Stimulated activated naive B cell treated with anti-CD40 and anti-IgM and Interleukin-4, amounts not matched to agents 10 μg/mL and 1 μg/mL and 100 μg/mL, for 72 hours (primary cell): Measurements from ENCODE around the gene RAF1.
"Not testable (repeated sequence)": the region's sequence is repeated elsewhere in the genome, so short reads cannot be mapped to it uniquely, and the experiment has no call there.

Experiments
- ATAC-seq, 2 donors: fragments of 150-1000 bp; cut with Tn5 transposase; replicated peaks; 2 replicates each; pipeline ENCODE4 v1.10.0; 2021; ENCODE audit warnings: moderate library complexity in 1 of 2
- DNase-seq: peaks from one replicate; pipeline ENCODE4 v3.0.0; 2021
- H3K27ac Mint-ChIP-seq: one replicate; pipeline ENCODE4 v1.8.0; 2022; ENCODE audit warnings: mild to moderate bottlenecking, mixed read lengths
- H3K27me3 Mint-ChIP-seq, 2 donors: one replicate each; pipeline ENCODE4 v1.8.0; 2022; ENCODE audit warnings: mixed read lengths in 2 of 2
- H3K36me3 Mint-ChIP-seq, 2 donors: one replicate each; pipeline ENCODE4 v1.8.0; 2022; ENCODE audit warnings: mixed read lengths in 2 of 2, mild to moderate bottlenecking in 1 of 2
- H3K4me1 Mint-ChIP-seq, 2 donors: one replicate each; pipeline ENCODE4 v1.8.0; 2022; ENCODE audit warnings: mixed read lengths in 2 of 2, mild to moderate bottlenecking in 1 of 2
- H3K4me3 Mint-ChIP-seq, 2 donors: one replicate each; pipeline ENCODE4 v1.8.0; 2022; ENCODE audit warnings: mild to moderate bottlenecking in 2 of 2, mixed read lengths in 2 of 2, moderate library complexity in 1 of 2
- H3K9me3 Mint-ChIP-seq, 2 donors: one replicate each; pipeline ENCODE4 v1.8.0; 2022; ENCODE audit warnings: mixed read lengths in 2 of 2, mild to moderate bottlenecking in 1 of 2

Gene RAF1

DNA sequence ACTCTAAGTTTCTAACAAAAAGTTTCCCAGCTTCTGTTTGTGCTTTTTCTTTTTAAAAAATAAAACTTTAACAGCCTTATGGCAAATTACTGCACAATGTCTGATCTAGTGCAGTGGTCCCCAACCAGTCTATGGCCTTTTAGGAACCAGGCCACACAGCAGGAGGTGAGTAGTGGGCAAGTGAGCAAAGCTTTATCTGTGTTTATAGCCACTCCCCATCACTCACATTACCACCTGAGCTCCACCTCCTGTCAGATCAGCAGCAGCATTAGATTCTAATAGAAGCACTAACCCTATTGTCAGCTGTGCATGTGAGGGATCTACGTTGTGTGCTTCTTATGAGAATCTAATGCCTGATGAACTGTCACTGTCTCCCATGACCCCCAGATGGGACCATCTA, 101.5 kb downstream of the RAF1 start:
- Mint-ChIP-seq H3K4me1 (peaks cover 30 to 47% of the 10 kb centered on the region in 2 donors), H3K27ac (peak overlapping the region; percentile 81), H3K27me3 (no peaks in the 10 kb centered on the region), H3K9me3 (peaks cover 4 to 5% of the 10 kb centered on the region in 2 donors), H3K4me3 (no peak overlapping the region), H3K36me3 (peaks cover 20 to 26% of the 10 kb centered on the region in 2 donors)
- ATAC-seq = no peak
- no peak for DNase-seq

DNA sequence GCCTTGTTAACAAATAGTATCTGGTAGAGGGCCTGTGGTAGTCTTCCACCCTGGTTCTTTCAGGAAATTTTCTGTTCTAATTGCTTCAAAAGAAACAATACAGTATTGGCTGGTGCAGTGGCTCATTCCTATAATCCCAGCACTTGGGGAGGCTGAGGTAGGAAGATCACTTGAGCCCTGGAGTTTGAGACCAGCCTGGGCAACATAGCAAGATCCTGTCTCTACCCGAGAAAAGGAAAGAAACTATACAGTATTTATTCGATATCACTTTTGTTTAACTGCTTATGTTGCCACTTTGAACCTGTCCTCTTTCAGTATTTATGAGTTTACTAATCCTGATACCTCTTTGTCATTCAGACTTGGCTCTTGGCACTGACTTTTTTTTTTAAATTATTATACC, 102.5 kb downstream of the RAF1 start:
- Mint-ChIP-seq H3K36me3 (peaks cover 13 to 17% of the 10 kb centered on the region in 2 donors), H3K27ac (no peak overlapping the region), H3K9me3 (peaks cover 0 to 4% of the 10 kb centered on the region in 2 donors), H3K4me3 (no peak overlapping the region), H3K27me3 (no peaks in the 10 kb centered on the region), H3K4me1 (peaks cover 32 to 50% of the 10 kb centered on the region in 2 donors)
- ATAC-seq (no peak), DNase-seq (no peak)

DNA sequence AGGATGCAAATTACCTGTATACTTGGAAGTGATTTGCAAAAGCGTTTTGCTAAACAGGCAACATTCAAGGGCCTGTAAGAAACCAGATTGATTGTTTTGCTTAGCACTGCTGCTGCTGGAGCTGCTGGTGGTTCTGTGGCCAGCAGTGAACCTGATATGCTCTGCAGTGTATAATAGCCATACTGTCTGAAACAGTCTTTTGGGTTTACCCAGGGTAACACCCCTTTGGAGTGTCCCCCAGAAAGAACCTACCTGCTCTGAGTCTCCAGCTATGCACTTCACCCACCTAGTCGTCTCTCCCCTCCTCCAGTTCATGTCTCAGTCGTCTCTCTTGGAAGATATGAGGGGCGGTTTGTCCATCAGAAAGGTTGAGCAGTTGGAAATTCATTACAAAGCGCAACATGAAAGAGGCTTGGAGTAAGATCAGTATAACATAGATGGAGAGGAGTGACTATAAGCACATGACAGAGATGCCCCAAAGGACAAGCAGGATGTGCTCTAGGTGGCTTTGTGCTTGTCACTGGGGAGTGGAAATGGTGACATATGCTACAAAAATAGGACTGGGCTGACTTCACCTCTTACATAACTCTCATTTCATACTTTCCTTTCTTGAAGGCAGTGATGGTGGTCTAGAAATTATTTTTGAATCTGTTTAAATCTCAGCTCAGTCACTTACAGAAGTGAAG, 103.3 kb downstream of the RAF1 start:
- DNase-seq (no peak), ATAC-seq (peak; percentile 22 to 28)
- Mint-ChIP-seq H3K36me3 (peaks cover 8 to 12% of the 10 kb centered on the region in 2 donors), H3K9me3 (no peaks in the 10 kb centered on the region), H3K4me3 (peak overlapping the region; percentile 18 to 40), H3K27me3 (no peaks in the 10 kb centered on the region), H3K27ac (peak overlapping the region; percentile 39), H3K4me1 (peaks cover 33 to 57% of the 10 kb centered on the region in 2 donors)

DNA sequence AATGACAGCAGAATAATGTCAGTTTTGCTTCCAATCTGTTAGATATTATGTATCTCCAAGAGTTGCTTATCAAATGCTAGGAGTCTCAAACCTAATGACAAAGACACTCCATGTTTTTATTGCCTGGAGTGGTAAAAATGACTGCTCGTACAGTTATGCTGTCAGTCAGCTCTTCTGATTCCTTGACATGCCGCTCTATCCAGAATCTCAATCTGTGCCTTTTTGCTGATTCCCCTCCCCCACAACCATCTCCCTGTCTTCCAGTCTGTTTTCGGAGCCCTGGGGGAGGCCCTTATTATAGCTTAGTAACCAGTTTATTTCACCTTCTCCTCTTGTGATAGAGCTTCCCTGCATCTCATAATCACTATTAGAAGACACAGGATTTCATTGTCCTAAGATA, 104.4 kb downstream of the RAF1 start:
- peaks cover 2% of the 10 kb centered on the region in 2 donors for H3K36me3 Mint-ChIP-seq
- H3K27ac Mint-ChIP-seq = no peak overlapping the region
- H3K27me3 Mint-ChIP-seq = peaks cover 6 to 8% of the 10 kb centered on the region in 2 donors
- peaks cover 30 to 59% of the 10 kb centered on the region in 2 donors for H3K4me1 Mint-ChIP-seq
- DNase-seq (no peak), ATAC-seq (no peak)
- H3K4me3 Mint-ChIP-seq = no peak overlapping the region
- H3K9me3 Mint-ChIP-seq = no peaks in the 10 kb centered on the region

DNA sequence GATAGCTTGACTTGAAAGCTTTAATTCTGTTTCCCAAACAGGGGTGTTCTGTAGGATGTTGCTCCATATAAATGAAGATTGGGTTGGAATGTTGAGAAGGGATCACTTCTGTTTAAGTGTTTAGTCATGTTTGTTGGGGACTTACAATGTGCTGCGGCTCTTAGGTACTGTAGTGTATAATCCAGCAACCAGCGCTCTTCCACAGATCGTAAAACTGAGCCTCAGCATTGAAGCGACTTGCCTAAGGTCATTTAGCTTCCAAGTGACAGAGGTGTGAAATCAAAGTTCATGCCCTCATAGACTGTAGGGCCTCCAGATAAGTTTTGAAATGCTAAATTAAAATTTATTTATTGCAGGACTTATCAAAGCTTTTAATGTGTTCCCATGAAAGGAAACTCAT, 105.2 kb downstream of the RAF1 start:
- DNase-seq = no peak
- H3K27ac Mint-ChIP-seq = no peak overlapping the region
- peaks cover 8 to 11% of the 10 kb centered on the region in 2 donors for H3K27me3 Mint-ChIP-seq
- peak overlapping the region; percentile 86 to 91 for H3K4me3 Mint-ChIP-seq
- H3K9me3 Mint-ChIP-seq = no peaks in the 10 kb centered on the region
- no peak for ATAC-seq
- peaks cover 30 to 59% of the 10 kb centered on the region in 2 donors for H3K4me1 Mint-ChIP-seq
- H3K36me3 Mint-ChIP-seq = no peaks in the 10 kb centered on the region

DNA sequence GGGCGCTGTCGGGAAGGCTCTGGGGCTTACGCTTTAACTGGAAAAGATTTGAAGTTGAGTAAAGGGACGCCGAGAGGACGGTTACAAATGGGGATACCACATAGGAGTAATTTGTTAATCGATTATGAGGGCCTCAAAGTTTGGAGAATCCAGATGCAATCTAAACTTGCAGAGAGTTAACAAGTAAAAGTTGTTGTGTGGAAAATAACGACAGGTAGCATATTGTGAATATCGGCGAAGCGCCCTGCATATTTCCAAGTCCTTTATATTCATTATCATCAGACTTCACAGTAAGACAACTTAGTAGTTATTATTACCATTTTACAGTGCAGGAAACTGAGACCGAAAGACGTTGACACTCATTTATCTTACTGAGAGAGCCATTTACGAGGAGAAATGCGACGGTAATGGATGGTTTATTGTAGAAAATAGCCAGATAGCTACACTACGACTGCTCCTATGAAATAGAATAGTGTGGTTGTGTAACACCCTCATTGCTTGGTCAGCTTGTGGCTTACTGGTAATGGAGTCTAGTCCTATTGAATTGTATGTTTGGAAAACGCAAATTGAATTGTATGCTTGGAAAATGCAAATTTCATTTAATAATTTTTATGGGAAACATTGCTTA, 106.3 kb downstream of the RAF1 start:
- no peak for ATAC-seq
- Mint-ChIP-seq H3K27me3 (peaks cover 12 to 14% of the 10 kb centered on the region in 2 donors), H3K36me3 (no peaks in the 10 kb centered on the region), H3K9me3 (no peaks in the 10 kb centered on the region), H3K27ac (peak overlapping the region; percentile 93), H3K4me1 (peaks cover 31 to 58% of the 10 kb centered on the region in 2 donors), H3K4me3 (peak overlapping the region; percentile 86 to 91)
- no peak for DNase-seq

DNA sequence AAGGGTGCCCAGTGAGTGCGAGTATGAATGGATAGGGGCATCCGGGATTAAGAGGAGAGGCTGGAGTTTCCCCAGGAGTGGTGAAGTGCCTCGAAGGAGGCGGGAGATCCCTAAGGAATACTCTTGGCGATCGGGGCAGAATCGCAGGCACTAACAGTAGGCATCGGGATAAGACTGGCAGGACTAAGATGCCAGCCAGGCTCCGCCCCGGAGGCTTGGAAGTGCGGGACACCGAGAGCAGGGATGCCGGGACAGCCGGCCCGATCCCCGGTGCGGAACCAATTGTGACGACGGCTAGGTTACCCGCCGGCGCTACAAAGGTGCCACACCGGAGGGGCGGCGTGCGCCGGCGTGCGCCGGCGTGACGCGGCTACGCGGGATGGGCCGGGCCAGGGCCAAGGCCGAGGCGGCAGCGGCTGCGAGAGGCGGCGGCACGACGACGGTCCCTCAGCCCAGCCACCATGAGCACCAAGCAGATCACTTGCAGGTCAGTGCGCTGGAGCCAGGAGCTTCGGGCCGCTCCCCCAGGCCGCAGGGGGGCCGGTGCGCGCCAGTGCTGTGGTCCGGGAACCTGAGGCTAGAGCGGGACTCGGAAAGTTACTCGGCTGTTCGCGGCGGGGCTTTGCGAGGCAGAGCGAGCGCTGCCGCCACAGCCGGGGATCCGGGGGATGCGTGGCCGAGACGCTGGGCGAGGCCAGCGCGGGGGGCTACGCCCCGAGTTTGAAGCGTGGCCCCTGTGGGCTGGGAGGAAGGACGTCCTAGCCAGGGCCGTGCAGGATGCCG, 107.0 kb downstream of the RAF1 start, which contains the start of gene MKRN2:
Gene MKRN2, plus strand, starts transcription at position 398 of the 783 bp plus-strand sequence. Its CDS starts 64 bp downstream, at position 462.
- no peaks in the 10 kb centered on the region for H3K9me3 Mint-ChIP-seq
- H3K36me3 Mint-ChIP-seq = no peaks in the 10 kb centered on the region

DNA sequence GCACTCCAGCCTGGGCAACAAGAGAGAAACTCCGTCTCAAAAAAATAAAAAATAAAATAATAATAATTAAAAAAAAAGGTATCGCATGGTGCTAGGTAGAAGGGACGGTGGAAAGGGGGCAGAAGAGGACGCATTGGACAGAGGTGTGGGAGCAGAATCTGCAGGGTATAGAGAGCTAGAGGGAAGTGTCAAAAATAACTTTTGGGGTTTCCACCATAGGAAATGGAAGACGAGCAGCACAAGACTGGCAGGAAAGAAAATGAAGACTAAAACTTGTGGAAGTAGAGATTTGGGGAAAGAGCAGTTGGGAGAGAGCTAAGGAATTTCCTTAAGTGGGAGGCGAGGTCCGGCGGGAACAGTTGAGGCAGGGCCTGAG, 107.6 kb downstream of the RAF1 start:
- H3K27me3 Mint-ChIP-seq = peaks cover 12 to 14% of the 10 kb centered on the region in 2 donors
- peak overlapping the region; percentile 86 to 91 for H3K4me3 Mint-ChIP-seq
- peaks cover 25 to 45% of the 10 kb centered on the region in 2 donors for H3K4me1 Mint-ChIP-seq
- ATAC-seq = peak; percentile 21 to 22
- H3K27ac Mint-ChIP-seq = peak overlapping the region; percentile 72
- DNase-seq = no peak
- H3K36me3 Mint-ChIP-seq = no peaks in the 10 kb centered on the region
- H3K9me3 Mint-ChIP-seq = no peaks in the 10 kb centered on the region

More for the DNA sequence above, 107.0 kb downstream of the RAF1 start, which contains the start of gene MKRN2:
- DNase-seq (peak; percentile 83), ATAC-seq (peak; percentile 96)
- peaks cover 28 to 51% of the 10 kb centered on the region in 2 donors for H3K4me1 Mint-ChIP-seq
- H3K27me3 Mint-ChIP-seq = peaks cover 12 to 14% of the 10 kb centered on the region in 2 donors
- H3K4me3 Mint-ChIP-seq = peak within 1 kb of the TSS; percentile 86 to 91
- peak within 1 kb of the TSS; percentile 93 for H3K27ac Mint-ChIP-seq

DNA sequence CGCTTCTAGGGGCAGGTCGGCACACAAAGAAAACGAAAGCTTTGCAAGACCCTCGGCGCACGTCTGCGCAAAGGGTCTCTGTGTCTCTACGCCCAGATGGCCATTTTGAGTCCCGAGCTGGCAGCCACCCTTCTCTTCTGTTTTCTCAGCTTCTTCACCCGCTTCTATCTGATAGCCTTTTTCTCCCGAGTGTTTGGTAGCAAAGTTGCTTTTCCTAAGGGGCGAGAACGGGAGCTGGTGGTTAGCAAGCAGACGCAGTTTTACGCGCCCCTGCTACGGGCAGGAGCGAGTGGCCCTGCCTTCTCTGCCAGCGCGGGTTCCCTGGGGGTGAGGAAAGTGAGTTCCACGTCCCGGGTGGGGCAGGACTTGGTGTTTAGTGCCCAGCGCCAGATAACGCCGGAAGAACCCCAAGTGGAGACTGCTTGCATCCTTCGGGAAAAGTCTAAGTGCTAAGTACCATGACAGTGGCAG, 110.0 kb downstream of the RAF1 start:
- Mint-ChIP-seq H3K9me3 (no peaks in the 10 kb centered on the region), H3K4me1 (peaks cover 14 to 23% of the 10 kb centered on the region in 2 donors), H3K27me3 (peaks cover 16 to 24% of the 10 kb centered on the region in 2 donors), H3K36me3 (no peaks in the 10 kb centered on the region), H3K4me3 (peak overlapping the region; percentile 88 to 89), H3K27ac (no peak overlapping the region)
- DNase-seq (no peak), ATAC-seq (no peak)

DNA sequence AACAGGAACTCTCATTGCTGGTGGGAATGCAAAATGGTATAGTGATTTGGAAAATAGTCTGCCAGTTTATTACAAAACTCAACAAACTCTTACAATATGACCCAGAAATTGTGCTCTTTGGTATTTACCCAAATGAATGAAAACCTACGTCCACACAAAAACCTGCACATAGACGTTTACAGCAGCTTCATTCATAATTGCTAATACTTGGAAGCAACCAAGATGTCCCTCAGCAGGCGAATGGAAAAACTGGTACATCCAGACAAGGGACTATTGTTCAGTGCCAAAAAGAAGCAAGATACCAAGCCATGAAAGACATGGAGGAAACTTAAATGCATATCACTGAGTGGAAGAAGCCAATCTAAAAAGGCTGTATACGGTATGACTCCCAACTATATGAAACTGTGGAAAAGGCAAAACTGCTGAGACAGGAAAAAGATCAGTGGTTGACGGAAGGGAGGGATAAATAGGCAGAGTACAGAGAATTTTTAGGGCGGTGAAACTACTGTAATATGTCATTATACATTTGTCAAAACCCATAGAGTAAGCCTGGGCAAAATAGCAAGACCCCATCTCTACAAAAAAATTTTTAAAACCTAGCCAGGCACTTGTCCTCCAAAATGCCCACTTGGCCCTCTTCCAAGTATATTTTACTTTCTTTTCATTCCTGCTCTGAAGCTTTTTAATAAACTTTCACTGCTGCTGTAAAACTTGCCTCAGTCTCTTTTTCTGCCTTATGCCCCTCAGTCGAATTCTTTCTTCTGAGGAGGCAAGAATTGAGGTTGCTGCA, 113.8 kb downstream of the RAF1 start:
- Mint-ChIP-seq H3K4me3 (no peak overlapping the region), H3K9me3 (no peaks in the 10 kb centered on the region), H3K4me1 (peaks cover 0 to 2% of the 10 kb centered on the region in 2 donors), H3K27ac (no peak overlapping the region), H3K36me3 (no peaks in the 10 kb centered on the region), H3K27me3 (peaks cover 13 to 24% of the 10 kb centered on the region in 2 donors)
- ATAC-seq = no peak
- no peak for DNase-seq

DNA sequence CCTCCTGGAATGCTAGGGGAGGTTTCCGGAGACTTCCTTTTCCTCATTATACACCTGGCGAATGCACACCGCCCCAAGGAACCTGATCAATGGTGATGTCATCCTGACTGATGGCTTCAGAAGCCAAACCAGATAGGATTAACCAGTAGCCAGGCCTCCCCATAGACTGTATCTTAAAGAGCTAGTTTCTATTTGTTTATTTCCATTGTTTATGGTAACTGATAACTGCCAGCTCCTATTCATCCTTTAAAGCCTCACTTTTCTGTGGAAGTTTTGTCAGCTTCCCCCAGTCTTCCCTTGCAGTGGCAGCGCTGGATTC, 118.5 kb downstream of the RAF1 start, which contains the start of gene MKRN2OS:
Gene MKRN2OS, minus strand, starts transcription at position 27 of the 319 bp plus-strand sequence. CDS start 35 bp downstream, outside the sequence.
- no peaks in the 10 kb centered on the region for H3K4me1 Mint-ChIP-seq
- ATAC-seq = no peak
- DNase-seq = no peak
- no peaks in the 10 kb centered on the region for H3K9me3 Mint-ChIP-seq
- no peak within 1 kb of the TSS for H3K27ac Mint-ChIP-seq
- H3K4me3 Mint-ChIP-seq = no peak within 1 kb of the TSS
- peaks cover 4 to 6% of the 10 kb centered on the region in 2 donors for H3K27me3 Mint-ChIP-seq
- peaks cover 2 to 8% of the 10 kb centered on the region in 2 donors for H3K36me3 Mint-ChIP-seq

DNA sequence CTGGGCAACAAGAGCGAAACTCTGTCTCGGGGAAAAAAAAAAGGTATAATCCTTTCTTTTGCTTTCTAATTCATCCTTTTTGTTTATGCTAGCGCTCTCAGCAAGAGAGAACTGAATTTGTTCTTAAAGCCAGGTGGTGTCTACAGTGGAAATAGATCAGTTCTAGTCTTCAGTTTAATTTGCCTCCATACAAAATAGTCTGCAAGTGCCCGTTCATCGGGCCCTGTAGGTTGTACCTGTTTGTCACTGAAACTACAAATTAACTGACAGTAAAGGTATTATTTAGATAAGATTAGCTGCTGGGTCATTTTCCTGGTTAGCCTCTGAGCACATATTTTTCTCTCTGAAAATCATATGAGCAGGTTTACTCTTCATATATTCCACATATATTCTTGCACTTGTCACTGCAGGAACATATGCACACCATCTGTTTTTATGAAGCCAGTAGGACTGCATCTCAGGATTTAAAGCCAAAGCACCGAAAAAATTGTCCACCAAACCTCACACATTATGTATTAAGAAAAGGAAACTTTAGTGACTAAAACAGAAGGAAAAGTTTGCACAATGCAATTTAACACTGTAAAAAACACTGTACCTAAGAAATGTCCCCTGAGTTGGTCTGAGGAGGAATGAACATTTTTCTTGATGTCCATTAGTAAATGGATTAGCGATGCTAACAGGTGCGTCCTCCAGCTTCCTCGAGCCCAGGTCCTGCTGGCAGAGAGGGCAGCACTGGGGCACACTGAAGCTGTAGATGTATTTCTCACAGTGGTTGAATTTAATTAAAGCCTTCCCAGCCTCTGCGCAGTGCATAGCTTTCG, 119.1 kb downstream of the RAF1 start:
- Mint-ChIP-seq H3K4me3 (no peak overlapping the region), H3K27ac (no peak overlapping the region), H3K4me1 (no peaks in the 10 kb centered on the region), H3K36me3 (peaks cover 5 to 11% of the 10 kb centered on the region in 2 donors), H3K27me3 (peaks cover 0 to under 1% of the 10 kb centered on the region in 2 donors), H3K9me3 (no peaks in the 10 kb centered on the region)
- ATAC-seq (no peak), DNase-seq (no peak)

DNA sequence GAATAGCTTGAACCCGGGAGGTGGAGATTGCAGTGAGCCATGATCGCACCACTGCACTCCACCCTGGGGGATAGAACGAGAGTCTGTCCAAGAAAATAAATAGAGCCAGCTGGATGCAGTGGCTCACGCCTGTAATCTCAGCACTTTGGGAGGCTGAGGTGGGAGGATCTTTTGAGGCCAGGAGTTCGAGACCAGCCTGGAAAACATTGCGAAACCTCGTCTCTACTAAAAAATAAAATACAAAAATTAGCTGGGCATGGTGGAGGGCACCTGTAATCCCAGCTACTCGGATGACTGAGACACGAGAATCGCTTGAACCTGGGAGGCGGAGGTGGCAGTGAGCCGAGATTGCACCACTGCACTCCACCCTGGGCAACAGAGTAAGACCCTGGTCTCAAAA, 120.4 kb downstream of the RAF1 start:
- H3K4me3 Mint-ChIP-seq, DNase-seq, H3K4me1 Mint-ChIP-seq, H3K27me3 Mint-ChIP-seq, H3K27ac Mint-ChIP-seq, ATAC-seq, H3K9me3 Mint-ChIP-seq: not testable (repeated sequence)
- peaks cover 5 to 20% of the 10 kb centered on the region in 2 donors for H3K36me3 Mint-ChIP-seq
